ENCODE data around the gene RAB37.

Gene RAB37

GRCh38 chr17:74779948-74780400 lies 42.9 kb downstream of the RAB37 start:
- no peak for DNase-seq (ENCODE audit: low read depth)

GRCh38 chr17:74780443-74781238 lies 43.6 kb downstream of the RAB37 start:
- DNase-seq (ENCODE audit: low read depth): no peak

GRCh38 chr17:74782571-74782970 lies 45.5 kb downstream of the RAB37 start:
- DNase-seq (ENCODE audit: low read depth): no peak

GRCh38 chr17:74784125-74784810 lies 47.2 kb downstream of the RAB37 start:
- no peak for DNase-seq (ENCODE audit: low read depth)

- DNase-seq (ENCODE audit: low read depth): no peak
Observed at GRCh38 chr17:74785096-74785980, 48.3 kb downstream of the RAB37 start.

GRCh38 chr17:74785981-74786360 lies 48.9 kb downstream of the RAB37 start:
- DNase-seq (ENCODE audit: low read depth): no peak

- no peak for DNase-seq (ENCODE audit: low read depth)
Observed at GRCh38 chr17:74786431-74787055, 49.5 kb downstream of the RAB37 start.

- no peak for DNase-seq (ENCODE audit: low read depth)
Observed at GRCh38 chr17:74790161-74791058, 53.4 kb downstream of the RAB37 start.

- DNase-seq (ENCODE audit: low read depth): no peak
Observed at GRCh38 chr17:74792586-74793105, 55.6 kb downstream of the RAB37 start.

- DNase-seq (ENCODE audit: low read depth): no peak
Observed at GRCh38 chr17:74795327-74796020, 58.4 kb downstream of the RAB37 start.

- no peak for DNase-seq (ENCODE audit: low read depth)
Observed at GRCh38 chr17:74796211-74796610, 59.2 kb downstream of the RAB37 start.

- DNase-seq (ENCODE audit: low read depth): no peak
Observed at GRCh38 chr17:74796866-74797265, 59.8 kb downstream of the RAB37 start.

Measured in stimulated activated CD8-positive, alpha-beta memory T cell treated with anti-CD3 and anti-CD28 coated beads, Interleukin-15, amount 100 ng/mL, for 1 hour (primary cell).